ENCODE results near the gene FSTL4. TPM values are rescaled to one million over a fixed set of nuclear protein-coding genes. Genes with fewer than 3 reads are reported as not detected.

The FSTL4 gene
- polyA plus RNA-seq, 1 donor from 2014 or later, result 0.57 TPM

DNA sequence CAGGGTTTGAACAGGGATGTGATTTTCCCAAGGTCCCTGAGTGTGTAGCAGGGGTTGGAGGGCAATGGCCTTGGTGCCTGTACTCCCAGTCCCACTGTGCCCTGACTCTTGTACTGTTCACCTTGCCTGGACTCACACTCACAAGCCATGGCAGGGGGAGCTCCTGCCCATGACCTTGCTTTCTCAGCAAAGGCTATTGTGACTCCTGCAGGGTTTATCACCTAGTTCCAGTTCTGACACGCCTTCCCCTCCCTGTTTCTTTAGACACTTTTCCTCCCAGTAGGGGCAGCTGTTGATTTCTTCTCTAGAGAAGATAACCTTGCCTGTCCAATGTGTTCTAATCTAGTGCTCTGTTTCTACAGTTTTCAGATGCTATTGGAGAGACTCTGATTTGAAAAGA, 139.5 kb downstream of the FSTL4 start:
- TF ChIP-seq RAD21 (conservative IDR thresholded peaks at IDR 0.05) (no peak), POLR2AphosphoS5 (IDR thresholded peaks at IDR 0.05) (no peak), MXI1 (conservative IDR thresholded peaks at IDR 0.05; ENCODE audit: poor library complexity, severe bottlenecking) (no peak), EP300 (conservative IDR thresholded peaks at IDR 0.05; ENCODE audit: poor library complexity, severe bottlenecking) (no peak), CTCF (IDR thresholded peaks at IDR 0.05; ENCODE audit: poor library complexity, severe bottlenecking) (no peak), SMC3 (conservative IDR thresholded peaks at IDR 0.05; ENCODE audit: poor library complexity) (no peak), EZH2 (IDR thresholded peaks at IDR 0.05; ENCODE audit: borderline replicate concordance, insufficient read depth, low read length, poor library complexity, severe bottlenecking) (no peak), TAF1 (IDR thresholded peaks at IDR 0.05; ENCODE audit: low read depth) (no peak)
- TF ChIP-seq, protein P1, sequence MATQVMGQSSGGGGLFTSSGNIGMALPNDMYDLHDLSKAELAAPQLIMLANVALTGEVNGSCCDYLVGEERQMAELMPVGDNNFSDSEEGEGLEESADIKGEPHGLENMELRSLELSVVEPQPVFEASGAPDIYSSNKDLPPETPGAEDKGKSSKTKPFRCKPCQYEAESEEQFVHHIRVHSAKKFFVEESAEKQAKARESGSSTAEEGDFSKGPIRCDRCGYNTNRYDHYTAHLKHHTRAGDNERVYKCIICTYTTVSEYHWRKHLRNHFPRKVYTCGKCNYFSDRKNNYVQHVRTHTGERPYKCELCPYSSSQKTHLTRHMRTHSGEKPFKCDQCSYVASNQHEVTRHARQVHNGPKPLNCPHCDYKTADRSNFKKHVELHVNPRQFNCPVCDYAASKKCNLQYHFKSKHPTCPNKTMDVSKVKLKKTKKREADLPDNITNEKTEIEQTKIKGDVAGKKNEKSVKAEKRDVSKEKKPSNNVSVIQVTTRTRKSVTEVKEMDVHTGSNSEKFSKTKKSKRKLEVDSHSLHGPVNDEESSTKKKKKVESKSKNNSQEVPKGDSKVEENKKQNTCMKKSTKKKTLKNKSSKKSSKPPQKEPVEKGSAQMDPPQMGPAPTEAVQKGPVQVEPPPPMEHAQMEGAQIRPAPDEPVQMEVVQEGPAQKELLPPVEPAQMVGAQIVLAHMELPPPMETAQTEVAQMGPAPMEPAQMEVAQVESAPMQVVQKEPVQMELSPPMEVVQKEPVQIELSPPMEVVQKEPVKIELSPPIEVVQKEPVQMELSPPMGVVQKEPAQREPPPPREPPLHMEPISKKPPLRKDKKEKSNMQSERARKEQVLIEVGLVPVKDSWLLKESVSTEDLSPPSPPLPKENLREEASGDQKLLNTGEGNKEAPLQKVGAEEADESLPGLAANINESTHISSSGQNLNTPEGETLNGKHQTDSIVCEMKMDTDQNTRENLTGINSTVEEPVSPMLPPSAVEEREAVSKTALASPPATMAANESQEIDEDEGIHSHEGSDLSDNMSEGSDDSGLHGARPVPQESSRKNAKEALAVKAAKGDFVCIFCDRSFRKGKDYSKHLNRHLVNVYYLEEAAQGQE (IDR thresholded peaks at IDR 0.05; ENCODE audit: borderline replicate concordance), result no peak
- no peaks in the 10 kb centered on the region for H3K9me3 ChIP-seq (ENCODE audit: low read length)
- H3K4me2 ChIP-seq (ENCODE audit: low read length), result no peak overlapping the region
- no peaks in the 10 kb centered on the region for H3F3A ChIP-seq (ENCODE audit: insufficient read depth, low read length, poor library complexity, severe bottlenecking)
- H3K27me3 ChIP-seq (ENCODE audit: insufficient read depth, low read depth, low read length), result no peaks in the 10 kb centered on the region
- no peak overlapping the region for H3K27ac ChIP-seq (ENCODE audit: low read length)
- H3K4me3 ChIP-seq (ENCODE audit: low read length), result no peak overlapping the region
- H3K9ac ChIP-seq (ENCODE audit: low read length), result no peak overlapping the region
- no peak overlapping the region for H2AFZ ChIP-seq (ENCODE audit: low read depth, low read length)
- H3K36me3 ChIP-seq (ENCODE audit: insufficient read depth, low read length), result no peaks in the 10 kb centered on the region
- no peaks in the 10 kb centered on the region for H4K20me1 ChIP-seq (ENCODE audit: insufficient read depth)
- no peaks in the 10 kb centered on the region for H3K79me2 ChIP-seq (replicated peaks; ENCODE audit: insufficient read depth, low read length)
- H3K9me2 ChIP-seq (ENCODE audit: insufficient read depth, low read length), result no peaks in the 10 kb centered on the region

- Histone ChIP-seq H3K9me3 (ENCODE audit: low read length) (no peaks in the 10 kb centered on the region), H3K27me3 (ENCODE audit: insufficient read depth, low read depth, low read length) (no peaks in the 10 kb centered on the region), H3K79me2 (replicated peaks; ENCODE audit: insufficient read depth, low read length) (no peaks in the 10 kb centered on the region), H3F3A (ENCODE audit: insufficient read depth, low read length, poor library complexity, severe bottlenecking) (no peaks in the 10 kb centered on the region), H3K27ac (ENCODE audit: low read length) (no peak overlapping the region), H4K20me1 (ENCODE audit: insufficient read depth) (no peaks in the 10 kb centered on the region), H3K36me3 (ENCODE audit: insufficient read depth, low read length) (no peaks in the 10 kb centered on the region), H2AFZ (ENCODE audit: low read depth, low read length) (no peak overlapping the region), H3K4me3 (ENCODE audit: low read length) (no peak overlapping the region), H3K4me2 (ENCODE audit: low read length) (no peak overlapping the region), H3K9ac (ENCODE audit: low read length) (no peak overlapping the region), H3K9me2 (ENCODE audit: insufficient read depth, low read length) (no peaks in the 10 kb centered on the region)
- TF ChIP-seq RAD21 (conservative IDR thresholded peaks at IDR 0.05) (no peak), SMC3 (conservative IDR thresholded peaks at IDR 0.05; ENCODE audit: poor library complexity) (no peak), POLR2AphosphoS5 (IDR thresholded peaks at IDR 0.05) (no peak), TAF1 (IDR thresholded peaks at IDR 0.05; ENCODE audit: low read depth) (no peak), EP300 (conservative IDR thresholded peaks at IDR 0.05; ENCODE audit: poor library complexity, severe bottlenecking) (no peak), MXI1 (conservative IDR thresholded peaks at IDR 0.05; ENCODE audit: poor library complexity, severe bottlenecking) (no peak), CTCF (IDR thresholded peaks at IDR 0.05; ENCODE audit: poor library complexity, severe bottlenecking) (no peak), EZH2 (IDR thresholded peaks at IDR 0.05; ENCODE audit: borderline replicate concordance, insufficient read depth, low read length, poor library complexity, severe bottlenecking) (no peak)
- TF ChIP-seq, protein P1 (IDR thresholded peaks at IDR 0.05; ENCODE audit: borderline replicate concordance), result no peak
Measured at GRCh38 chr5:133471699-133472098, 140.6 kb downstream of the FSTL4 start.

All from neural cell (in vitro differentiated cells).